Ascending aorta (tissue), 2 donors: ENCODE measurements around the gene ACACA. TPM values are rescaled to one million over a fixed set of nuclear protein-coding genes. Genes with fewer than 3 reads are reported as not detected.
A peak's percentile ranks its signal among the peaks of the same experiment; 100 is the strongest.

Experiments
- DNase-seq, 2 donors: peaks; one replicate each; pipeline ENCODE4 v3.0.0-alpha.2; 2019; ENCODE audit warnings: low spot score in 2 of 2
- H3K27ac ChIP-seq, 2 donors: fragments of 200-600 bp; sonication (generic); one replicate each; pipeline ENCODE4 v1.5.1; 2016 to 2017; ENCODE audit warnings: mild to moderate bottlenecking in 1 of 2
- H3K27me3 ChIP-seq: fragments of 200-600 bp; sonication (generic); one replicate; pipeline ENCODE4 v1.5.1; 2017
- H3K36me3 ChIP-seq, 2 donors: fragments of 200-600 bp; sonication (generic); one replicate each; pipeline ENCODE4 v1.5.1; 2016
- H3K4me1 ChIP-seq, 2 donors: fragments of 200-600 bp; sonication (generic); one replicate each; pipeline ENCODE4 v1.5.1; 2016 to 2017; ENCODE audit warnings: mild to moderate bottlenecking in 1 of 2
- H3K4me3 ChIP-seq, 2 donors: fragments of 200-600 bp; sonication (generic); one replicate each; pipeline ENCODE4 v1.5.1; 2016 to 2017; ENCODE audit warnings: mild to moderate bottlenecking in 1 of 2
- H3K9me3 ChIP-seq, 2 donors: fragments of 200-600 bp; sonication (generic); one replicate each; pipeline ENCODE4 v1.5.1; 2016
- intact Hi-C: fragments of 100-400 bp; cut with DNase I; formaldehyde crosslinking; loops from one replicate; pipeline ENCODE4 v1.15.1; 2023
- total RNA-seq: library from RNA; depleted of rRNA; stranded (reverse); fragments of >200 nt; gene quantifications from one replicate; pipeline ENCODE4 v1.1.0, GENCODE V29; 2016
- TF ChIP-seq, protein P1 (sequence below), 3 experiments: fragments of 200-600 bp in 2 of 3; fragments of 450-650 bp in 1 of 3; sonication (generic) in 2 of 3; IDR thresholded peaks; one replicate each; pipeline ENCODE4 v1.5.1; 2016 to 2019; ENCODE audit warnings: antibody characterized with exemption in 3 of 3, mild to moderate bottlenecking in 1 of 3, moderate library complexity in 1 of 3

The ACACA gene
- total RNA-seq, 1 donor from 2014 or later = 69.0 TPM

DNA sequence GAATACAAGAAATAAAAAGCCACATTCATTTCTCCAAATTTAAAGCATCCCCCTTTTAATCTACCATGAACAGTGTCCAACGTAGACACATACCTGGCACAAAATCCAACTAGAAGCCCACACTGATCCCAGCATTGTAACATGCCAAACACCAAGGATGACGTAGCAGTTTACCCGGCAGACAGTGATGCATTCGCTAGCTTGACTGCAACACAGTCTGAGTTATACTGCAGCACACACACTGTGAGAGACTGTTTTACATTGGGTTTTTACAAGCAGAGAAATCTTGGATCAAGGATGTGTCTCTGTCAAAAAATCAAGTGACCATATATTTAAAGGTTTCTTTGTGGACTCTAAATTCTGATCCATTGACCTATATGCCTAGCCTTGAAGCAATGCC lies 105.3 kb downstream of the ACACA start:
- intact Hi-C loops = no loop called here
- DNase-seq = no peak
- Histone ChIP-seq H3K4me3 (peak overlapping the region; percentile 24 to 36), H3K27ac (peak overlapping the region; percentile 3 to 53), H3K9me3 (no peaks in the 10 kb centered on the region), H3K4me1 (peaks cover 0 to 9% of the 10 kb centered on the region in 2 donors), H3K36me3 (peaks cover 0 to 3% of the 10 kb centered on the region in 2 donors), H3K27me3 (no peaks in the 10 kb centered on the region)
- TF ChIP-seq, protein P1, sequence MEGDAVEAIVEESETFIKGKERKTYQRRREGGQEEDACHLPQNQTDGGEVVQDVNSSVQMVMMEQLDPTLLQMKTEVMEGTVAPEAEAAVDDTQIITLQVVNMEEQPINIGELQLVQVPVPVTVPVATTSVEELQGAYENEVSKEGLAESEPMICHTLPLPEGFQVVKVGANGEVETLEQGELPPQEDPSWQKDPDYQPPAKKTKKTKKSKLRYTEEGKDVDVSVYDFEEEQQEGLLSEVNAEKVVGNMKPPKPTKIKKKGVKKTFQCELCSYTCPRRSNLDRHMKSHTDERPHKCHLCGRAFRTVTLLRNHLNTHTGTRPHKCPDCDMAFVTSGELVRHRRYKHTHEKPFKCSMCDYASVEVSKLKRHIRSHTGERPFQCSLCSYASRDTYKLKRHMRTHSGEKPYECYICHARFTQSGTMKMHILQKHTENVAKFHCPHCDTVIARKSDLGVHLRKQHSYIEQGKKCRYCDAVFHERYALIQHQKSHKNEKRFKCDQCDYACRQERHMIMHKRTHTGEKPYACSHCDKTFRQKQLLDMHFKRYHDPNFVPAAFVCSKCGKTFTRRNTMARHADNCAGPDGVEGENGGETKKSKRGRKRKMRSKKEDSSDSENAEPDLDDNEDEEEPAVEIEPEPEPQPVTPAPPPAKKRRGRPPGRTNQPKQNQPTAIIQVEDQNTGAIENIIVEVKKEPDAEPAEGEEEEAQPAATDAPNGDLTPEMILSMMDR (IDR thresholded peaks at IDR 0.05) = no peak

DNA sequence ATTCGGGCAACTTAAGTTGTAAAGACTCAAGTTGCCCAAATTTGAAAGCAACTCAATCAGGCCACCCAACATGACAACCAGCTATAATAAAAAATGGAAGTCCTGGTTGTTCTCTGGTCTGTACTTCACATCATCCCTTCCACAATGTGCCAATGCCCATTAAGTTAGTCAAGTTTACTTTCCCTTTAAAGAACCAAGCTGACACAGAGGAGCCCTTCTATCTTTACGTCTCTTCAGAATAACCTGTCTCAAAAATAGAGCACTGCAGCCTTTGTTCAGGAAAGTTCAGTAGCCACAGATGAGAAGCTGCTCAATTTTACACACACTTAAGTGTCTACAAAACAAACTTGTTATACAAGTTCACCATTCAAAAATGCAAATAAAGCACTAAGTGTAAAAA lies 106.0 kb downstream of the ACACA start:
- peak overlapping the region; percentile 24 to 36 for H3K4me3 ChIP-seq
- intact Hi-C loops = no loop called here

DNA sequence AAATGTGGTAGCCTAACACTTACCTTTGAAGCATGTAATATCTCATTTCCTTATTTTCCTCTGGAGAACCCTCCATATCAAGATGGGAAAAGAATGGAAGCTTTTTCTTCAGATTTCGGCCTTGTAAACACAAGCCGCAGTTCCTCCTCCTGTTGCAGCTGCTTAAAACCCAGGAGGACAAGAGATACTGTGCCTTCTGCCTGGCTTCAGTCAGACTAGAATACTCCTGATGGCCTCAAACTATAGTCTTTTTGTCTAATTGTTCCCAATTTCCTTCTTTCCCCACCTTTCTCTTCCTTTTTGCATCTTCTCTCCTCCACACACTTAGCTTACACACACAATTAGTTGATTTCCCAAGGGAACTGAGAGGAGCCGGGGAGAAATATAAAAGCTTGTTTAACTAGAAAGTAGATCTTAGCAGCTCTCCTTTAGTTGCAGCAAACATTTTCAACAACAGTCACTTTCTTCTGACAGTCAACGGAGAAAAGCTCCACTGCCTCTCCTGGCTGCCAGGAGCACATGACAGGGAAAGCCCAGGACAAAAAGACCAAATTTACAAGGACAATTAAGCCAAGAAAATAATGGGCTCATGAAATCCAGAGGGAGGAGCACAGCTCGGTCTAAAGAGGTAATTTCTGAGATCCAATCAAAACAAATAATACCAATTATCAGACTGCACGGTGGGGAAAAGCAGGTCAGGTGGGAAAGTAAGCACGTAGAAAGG lies 107.2 kb downstream of the ACACA start:
- H3K36me3 ChIP-seq = peaks cover 0 to 3% of the 10 kb centered on the region in 2 donors
- H3K4me3 ChIP-seq = peak overlapping the region in 1 of 2 donors; percentile 42
- TF ChIP-seq, protein P1 (IDR thresholded peaks at IDR 0.05) = no peak
- intact Hi-C loops = no loop called here
- peak overlapping the region; percentile 27 to 53 for H3K27ac ChIP-seq
- no peaks in the 10 kb centered on the region for H3K27me3 ChIP-seq
- no peak for DNase-seq
- H3K4me1 ChIP-seq = peaks cover 0 to 9% of the 10 kb centered on the region in 2 donors
- no peaks in the 10 kb centered on the region for H3K9me3 ChIP-seq

More for the DNA sequence above, 106.0 kb downstream of the ACACA start:
- Histone ChIP-seq H3K36me3 (peaks cover 0 to 3% of the 10 kb centered on the region in 2 donors), H3K4me1 (peaks cover 0 to 9% of the 10 kb centered on the region in 2 donors), H3K27ac (peak overlapping the region; percentile 27 to 53), H3K9me3 (no peaks in the 10 kb centered on the region), H3K27me3 (no peaks in the 10 kb centered on the region)
- TF ChIP-seq, protein P1 (IDR thresholded peaks at IDR 0.05) = no peak
- DNase-seq = no peak

DNA sequence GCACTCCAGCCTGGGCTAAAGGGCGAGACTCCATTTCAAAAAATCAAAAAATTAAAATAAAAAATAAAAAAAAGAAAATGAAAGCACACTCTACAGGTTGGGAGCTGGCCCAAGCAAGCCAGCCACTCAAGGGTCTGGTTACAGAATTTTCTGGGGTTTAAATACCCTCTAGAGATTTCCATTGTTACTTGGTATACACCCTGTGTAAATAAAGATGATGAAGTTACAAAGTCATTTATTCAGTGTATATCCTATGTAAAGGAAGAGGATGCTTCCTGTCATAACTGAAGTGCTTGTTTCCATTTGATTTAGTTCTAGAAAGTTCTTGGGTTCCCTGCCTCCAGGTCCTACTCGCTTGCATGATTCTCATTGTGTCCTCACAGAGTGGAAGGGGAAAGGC lies 110.7 kb downstream of the ACACA start:
- H3K4me1 ChIP-seq = peaks cover 0 to 9% of the 10 kb centered on the region in 2 donors
- TF ChIP-seq, protein P1 (IDR thresholded peaks at IDR 0.05) = no peak
- H3K9me3 ChIP-seq = no peaks in the 10 kb centered on the region
- no peaks in the 10 kb centered on the region for H3K36me3 ChIP-seq
- intact Hi-C loops = no loop called here
- no peak for DNase-seq
- no peak overlapping the region for H3K27ac ChIP-seq
- H3K4me3 ChIP-seq = no peak overlapping the region
- H3K27me3 ChIP-seq = no peaks in the 10 kb centered on the region

DNA sequence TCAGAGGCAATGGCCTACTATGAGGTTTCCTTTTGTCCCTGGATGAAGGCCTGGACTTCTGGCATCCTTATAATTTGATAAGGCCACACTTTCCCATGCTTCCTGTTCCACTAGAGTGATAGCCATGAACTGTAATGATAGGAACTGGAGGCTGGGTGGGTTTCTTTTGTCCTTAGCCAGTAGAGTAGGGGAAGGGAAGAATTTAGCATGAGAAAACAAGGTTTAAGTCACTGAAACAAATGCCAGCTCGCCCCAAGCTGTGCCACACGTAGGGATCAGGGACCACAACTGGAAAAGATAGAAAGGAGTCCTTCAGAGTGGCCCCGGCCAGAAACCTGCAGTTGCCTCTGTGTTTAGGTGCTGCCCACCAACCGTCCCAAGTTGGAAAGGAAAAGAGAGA lies 111.7 kb downstream of the ACACA start:
- Histone ChIP-seq H3K27ac (no peak overlapping the region), H3K9me3 (no peaks in the 10 kb centered on the region), H3K4me1 (peaks cover 0 to 9% of the 10 kb centered on the region in 2 donors), H3K4me3 (no peak overlapping the region), H3K36me3 (no peaks in the 10 kb centered on the region), H3K27me3 (no peaks in the 10 kb centered on the region)
- no peak for DNase-seq
- TF ChIP-seq, protein P1 (IDR thresholded peaks at IDR 0.05) = no peak
- intact Hi-C loops = no loop called here
